HG03175 (cell line): ENCODE data around the gene SERPINA1.
"Not testable (repeated sequence)": the region's sequence is repeated elsewhere in the genome, so short reads cannot be mapped to it uniquely, and the experiment has no call there.

Source experiments
- ATAC-seq: cut with Tn5 transposase; IDR thresholded peaks from one replicate; pipeline ENCODE4 v1.9.1; 2021; ENCODE audit warnings: mild to moderate bottlenecking, moderate library complexity; ENCODE audit not compliant: unreplicated experiment

The SERPINA1 gene

DNA sequence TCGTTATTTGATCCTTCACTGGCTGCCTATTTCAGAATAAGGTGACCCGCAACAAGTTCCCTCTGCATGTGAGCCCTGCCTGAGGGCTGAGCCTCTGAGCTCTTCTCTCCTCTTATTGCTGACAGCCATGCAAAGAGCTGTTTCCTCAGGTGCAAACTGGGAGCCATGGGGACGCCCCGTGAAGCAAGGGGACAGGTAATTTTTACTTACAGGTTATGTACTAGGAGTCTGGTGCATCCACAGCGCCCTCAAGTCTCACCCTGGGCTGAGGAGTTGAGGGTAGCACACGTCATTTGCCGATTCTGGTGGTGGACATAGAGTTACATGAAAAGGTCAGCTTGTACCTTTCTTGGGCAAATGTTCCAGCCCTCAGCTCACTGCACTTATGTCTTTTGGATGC is 39.1 kb downstream of the SERPINA1 start:
- ATAC-seq = no peak

DNA sequence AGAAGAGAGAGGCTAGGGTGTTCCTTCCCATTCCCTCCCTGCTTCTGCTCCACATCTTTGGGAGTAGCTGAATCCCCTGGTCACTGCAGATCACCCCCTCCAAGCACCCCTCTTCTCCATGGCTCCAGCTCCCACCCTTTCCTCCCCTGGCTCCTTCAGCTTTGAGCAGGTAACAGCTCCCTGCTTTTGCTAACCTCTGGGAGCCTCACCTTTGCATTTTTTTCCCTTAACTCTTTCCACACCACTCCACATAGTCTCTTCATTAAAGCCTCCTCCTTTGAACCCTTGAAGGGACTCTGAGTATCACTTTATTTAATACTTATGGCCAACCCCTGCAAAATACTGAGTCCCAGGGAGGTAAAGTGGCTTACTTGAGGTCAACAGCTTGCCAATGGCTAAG is 39.6 kb downstream of the SERPINA1 start:
- ATAC-seq = no peak

GRCh38 chr14:94346841-94347240 is 41.6 kb downstream of the SERPINA1 start:
- no peak for ATAC-seq

DNA sequence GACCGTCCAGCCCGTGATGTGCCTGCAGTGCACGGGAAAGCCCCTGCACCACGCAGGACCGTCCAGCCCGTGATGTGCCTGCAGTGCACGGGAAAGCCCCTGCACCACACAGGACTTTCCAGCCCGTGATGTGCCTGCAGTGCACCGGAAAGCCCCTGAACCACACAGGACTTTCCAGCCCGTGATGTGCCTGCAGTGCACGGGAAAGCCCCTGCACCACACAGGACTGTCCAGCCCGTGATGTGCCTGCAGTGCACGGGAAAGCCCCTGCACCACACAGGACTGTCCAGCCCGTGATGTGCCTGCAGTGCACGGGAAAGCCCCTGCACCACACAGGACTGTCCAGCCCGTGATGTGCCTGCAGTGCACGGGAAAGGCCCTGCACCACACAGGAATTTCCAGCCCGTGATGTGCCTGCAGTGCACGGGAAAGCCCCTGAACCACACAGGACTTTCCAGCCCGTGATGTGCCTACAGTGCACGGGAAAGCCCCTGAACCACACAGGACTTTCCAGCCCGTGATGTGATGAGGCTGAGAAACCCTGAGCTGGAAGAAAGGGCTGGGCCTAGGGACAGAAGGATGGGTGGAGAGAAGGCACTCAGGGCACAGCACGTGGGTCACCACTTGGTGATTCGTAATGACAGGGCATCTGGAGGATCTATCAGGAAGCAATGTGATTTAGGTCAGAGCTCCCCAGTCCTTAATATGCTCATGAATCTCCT is 42.2 kb downstream of the SERPINA1 start:
- ATAC-seq = not testable (repeated sequence)

DNA sequence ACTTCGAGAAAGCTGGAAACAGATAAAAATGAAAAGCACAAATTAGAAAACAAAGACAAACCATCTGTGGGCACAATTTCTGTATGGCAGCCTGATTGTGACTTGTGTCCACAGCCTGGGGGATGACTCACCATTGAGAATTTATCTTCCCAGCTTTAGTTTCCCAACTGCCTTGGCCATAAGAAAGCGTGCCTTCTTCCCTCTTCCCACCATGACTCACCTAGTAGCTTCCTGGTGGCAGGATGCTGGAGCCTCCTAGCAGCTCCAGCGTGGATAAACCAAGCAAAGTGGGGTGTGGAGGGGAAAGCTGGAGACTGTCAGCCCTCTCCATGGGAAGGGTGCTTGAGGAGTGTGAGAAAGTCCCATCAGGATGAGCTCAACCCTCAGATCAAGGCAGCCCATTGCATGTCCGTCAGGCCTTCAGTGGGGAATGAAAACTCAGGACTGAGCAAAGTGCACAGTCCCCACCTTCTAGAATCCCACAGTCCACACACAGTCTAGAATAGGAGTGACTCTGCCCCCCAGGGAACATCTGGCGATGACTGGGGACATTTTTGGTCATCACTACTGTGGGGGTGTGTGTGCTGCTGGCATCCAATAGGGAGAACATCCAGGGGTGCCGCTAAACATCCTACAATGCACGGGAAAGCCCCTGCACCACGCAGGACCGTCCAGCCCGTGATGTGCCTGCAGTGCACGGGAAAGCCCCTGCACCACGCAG is 42.9 kb downstream of the SERPINA1 start:
- ATAC-seq = no peak

- ATAC-seq = no peak
Measured at GRCh38 chr14:94344389-94344788, 44.0 kb downstream of the SERPINA1 start.

DNA sequence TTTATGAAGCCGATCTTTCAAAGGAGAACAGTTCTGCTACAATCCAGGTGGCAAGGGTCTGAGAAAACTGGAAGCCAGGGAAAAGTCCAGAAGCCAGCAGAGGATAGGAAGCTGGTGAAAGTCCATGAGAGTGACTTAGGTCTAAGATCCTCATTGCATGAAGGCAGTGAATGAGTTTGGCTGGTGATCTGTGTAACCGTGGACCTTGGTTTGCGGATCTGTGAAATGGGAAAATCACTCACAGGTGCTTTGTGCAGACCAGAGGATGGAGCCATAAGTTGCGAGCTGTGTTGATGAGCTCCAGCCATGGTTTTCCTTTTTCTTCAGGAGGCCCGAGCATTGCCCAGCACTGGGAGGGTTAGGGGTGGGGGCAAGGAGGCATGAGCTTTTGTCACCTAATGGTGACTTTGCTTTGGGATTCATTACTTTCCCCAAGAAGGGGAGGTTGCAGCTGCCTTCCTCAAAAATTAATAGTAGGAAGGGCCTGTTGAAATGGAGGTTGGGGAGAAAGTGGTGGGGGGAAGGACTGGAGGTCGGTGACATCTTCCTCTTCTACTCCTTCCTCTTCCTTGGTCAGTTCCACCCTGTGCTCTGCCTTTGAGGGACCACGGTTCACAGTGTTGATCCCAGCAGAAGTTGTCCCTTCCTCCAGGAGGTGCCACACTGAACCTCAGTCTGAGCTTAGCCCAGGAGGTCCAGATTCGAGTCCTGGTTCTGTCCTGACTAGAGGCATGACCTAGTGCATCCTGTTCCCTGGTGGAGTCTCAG is 45.0 kb downstream of the SERPINA1 start:
- no peak for ATAC-seq

DNA sequence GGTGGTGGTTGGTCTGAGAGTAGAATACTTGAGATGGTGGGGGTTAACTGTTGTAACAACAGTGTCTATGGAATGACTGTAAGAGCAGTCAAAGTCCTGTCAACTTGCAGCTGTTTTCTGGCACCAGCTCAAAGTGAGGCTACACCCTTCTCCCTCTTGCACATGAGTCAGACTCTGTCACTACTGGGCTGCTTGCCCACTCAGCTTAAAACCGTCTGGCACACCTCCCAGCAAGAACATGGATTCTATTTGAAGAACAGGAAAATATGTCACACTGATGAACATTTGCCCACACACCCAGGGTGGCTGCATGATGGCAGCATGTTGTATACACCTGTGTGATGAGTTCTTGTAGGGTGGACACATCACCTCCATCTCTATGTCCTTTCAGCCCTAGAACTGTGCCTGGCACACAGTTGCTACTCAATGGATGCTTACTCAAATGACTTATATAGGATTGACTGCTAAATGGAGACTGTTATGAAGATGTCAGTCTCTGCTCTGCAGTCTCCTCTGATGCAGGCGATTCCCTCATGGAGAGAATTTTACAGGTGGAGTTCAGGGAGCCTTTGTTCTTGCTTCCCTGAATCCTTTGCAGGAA is 46.0 kb downstream of the SERPINA1 start:
- no peak for ATAC-seq

DNA sequence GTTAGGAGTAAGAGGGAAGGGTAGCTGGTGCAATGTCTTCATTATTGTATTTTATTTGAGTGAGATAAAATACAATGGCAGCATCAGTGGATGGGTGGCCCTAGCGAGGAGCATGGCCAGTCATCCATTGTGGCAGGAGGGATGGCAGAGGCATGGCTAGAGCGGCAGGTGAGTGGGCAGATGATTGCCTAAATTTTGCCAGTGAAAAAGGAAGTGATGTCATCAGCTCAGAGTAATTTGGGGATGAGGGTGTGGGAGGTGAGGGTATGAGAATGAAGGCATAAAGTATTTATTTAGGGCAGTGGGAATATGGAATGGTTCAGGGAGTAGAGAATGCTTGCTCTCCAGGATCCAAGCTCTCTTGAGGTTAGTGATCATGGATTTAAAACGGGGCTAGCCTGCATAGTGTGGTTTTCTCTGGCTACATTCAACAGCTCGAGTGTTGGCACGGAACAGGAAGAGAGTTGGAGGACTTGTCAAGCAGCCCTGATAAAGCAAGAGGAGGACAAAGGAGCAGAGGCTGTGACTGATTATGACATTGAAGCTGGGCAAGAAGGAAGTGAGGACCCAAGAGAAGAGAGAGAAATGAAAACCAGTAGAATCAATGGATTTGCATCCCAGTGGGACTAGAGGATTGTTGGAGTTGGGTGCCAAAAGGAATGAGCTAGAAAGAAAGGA is 46.6 kb downstream of the SERPINA1 start:
- ATAC-seq = no peak

DNA sequence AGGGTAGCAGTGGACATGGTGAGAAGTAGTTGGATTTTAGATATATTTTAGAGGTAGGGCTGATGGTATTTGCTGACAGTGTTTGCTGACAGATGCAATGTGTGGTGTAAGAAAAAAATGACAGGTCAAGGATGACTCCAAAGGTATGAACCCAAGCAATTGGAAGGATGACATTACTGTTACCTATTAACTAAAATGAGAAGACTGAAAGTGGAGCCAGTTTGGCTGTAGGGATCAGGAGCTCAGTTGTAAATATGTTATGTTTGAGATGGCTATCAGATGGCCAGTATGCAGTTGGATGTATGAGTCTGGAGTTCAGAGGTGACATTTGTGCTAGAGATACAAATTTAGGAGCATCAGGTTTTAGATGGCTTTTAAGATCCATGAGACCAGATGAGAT is 47.9 kb downstream of the SERPINA1 start:
- no peak for ATAC-seq

GRCh38 chr14:94338023-94338422 is 50.4 kb downstream of the SERPINA1 start:
- no peak for ATAC-seq

GRCh38 chr14:94337274-94337673 is 51.1 kb downstream of the SERPINA1 start:
- ATAC-seq = no peak

DNA sequence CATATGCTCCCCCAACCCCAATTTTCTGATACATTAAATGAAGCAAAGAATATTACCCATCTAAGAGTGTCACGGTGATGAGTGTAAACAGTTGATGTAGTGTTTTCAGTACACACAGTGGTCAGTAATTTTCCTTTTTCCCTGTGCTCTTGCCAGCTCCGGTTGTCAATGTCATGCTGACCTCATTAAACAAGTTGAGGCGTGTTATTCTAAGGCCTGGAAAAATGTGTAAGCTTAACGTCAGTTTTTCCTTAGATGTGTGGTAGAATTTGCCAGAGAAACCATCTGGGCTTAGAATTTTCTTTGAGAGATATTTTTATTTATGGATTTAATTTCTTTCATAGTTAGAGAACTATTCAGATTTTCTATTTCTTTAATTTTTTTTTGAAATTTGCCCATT is 53.5 kb downstream of the SERPINA1 start:
- no peak for ATAC-seq

DNA sequence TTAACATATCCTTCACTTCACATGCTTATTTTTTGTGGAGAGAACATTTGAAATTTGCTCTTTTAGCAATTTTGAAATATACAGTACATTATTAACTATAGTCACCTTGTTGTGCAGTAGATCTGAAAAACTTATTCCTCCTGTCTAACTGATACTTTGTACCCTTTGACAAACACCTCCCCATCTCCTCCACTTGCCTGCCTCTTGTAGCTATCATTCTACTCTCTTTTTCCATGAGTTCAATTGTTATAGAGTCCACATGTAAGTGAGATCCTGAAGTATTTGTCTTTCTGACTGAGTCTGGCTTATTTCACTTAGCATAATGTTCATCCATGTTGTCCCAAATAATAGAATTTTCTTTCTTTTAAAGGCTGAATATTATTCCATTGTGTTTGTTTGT is 55.8 kb downstream of the SERPINA1 start:
- ATAC-seq = no peak

- ATAC-seq = no peak
Measured at GRCh38 chr14:94332063-94332583, 56.3 kb downstream of the SERPINA1 start.

DNA sequence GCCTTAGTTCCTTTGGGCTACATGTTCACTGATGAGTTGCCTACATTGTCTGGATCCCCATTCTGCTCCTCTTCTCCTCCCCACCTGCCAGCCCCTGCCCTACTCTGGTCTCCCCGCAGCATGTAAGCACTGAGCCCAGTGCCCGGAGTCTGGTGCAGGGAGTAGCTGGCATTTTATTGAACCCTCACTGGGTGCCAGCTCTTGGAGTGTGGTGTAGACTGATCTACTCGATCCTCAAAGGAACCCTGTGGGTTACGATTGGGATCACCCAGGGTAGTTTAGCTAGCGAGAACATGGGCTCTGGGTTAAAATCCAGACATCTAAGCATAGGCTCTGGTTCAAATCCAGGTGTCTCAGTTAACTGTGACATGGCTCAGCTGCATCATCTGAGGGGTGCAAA is 56.9 kb downstream of the SERPINA1 start:
- ATAC-seq = no peak

- ATAC-seq = no peak
Measured at GRCh38 chr14:94330857-94331256, 57.5 kb downstream of the SERPINA1 start.

GRCh38 chr14:94330432-94330831 is 58.0 kb downstream of the SERPINA1 start:
- no peak for ATAC-seq

DNA sequence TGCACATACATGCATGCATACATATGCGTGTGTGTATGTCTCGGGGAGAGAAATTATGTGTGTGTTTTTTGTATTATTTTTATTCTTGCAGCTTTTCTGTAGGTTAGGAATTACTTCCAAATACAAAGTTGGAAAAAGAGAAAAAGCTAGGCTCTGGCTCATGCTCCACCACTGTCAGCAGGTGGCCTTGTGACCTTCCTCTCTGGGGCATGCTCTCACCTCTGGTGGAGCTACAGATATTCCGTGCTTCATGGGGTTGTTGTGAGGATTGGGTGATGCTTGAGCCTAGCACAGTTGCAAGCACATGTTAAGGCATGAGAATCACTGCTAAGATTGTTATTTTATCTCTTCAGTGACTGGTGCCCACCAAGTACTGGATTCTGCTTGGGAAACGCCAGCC is 58.5 kb downstream of the SERPINA1 start:
- ATAC-seq = no peak

GRCh38 chr14:94328196-94328595 is 60.2 kb downstream of the SERPINA1 start:
- ATAC-seq = no peak
